Raji (cell line): ENCODE measurements around the gene ABHD16A.

ENCODE experiments used
- POLR2A ChIP-seq: IDR thresholded peaks from 2 replicates; pipeline ENCODE4 v1.6.1; 2011; ENCODE audit warnings: low read depth, low read length, control low read depth; ENCODE audit not compliant: insufficient read depth

ABHD16A gene

DNA sequence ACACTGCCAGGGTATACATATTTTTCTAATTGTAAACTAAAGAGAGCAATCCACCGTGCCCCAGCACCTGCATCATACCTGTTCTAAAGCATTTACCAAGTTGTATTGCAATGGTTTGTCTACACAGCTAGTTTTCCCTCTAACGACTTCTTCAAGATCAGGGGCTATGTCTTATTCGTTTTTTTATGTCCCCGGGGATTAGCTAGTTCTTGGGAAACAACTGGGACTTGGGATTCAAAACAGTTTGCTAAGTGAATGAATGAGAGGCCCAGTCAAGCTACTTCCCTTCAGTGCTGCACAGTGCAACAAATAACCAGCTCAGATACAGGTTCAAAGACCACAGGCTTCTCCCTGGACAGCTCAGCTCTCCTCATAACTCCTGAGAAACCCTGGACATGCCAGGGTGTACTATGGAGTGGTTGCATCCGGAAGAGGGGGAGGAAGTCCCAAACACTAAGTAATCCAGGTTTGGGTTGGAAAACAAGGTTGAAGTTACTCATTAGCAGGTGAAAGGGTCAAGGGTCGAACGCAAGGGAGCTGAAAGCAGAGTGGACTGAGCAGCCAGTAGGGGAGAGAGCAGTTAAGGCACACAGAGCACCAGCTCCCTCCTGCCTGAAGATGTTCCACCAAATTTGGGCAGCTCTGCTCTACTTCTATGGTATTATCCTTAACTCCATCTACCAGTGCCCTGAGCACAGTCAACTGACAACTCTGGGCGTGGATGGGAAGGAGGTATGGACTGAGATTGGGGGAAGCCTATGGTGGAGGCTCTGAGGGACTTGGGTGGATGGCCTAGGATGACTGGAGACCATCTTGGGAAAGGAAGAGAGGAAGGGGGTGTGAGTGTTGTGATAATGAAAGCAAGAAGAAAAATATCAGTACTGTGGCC is 47.5 kb downstream of the ABHD16A start, which contains the start of gene APOM:
TSS of gene APOM (plus strand) at position 546 of the 889 bp plus-strand sequence. CDS start at position 619, 73 bp downstream.
- TF ChIP-seq POLR2A = no peak

DNA sequence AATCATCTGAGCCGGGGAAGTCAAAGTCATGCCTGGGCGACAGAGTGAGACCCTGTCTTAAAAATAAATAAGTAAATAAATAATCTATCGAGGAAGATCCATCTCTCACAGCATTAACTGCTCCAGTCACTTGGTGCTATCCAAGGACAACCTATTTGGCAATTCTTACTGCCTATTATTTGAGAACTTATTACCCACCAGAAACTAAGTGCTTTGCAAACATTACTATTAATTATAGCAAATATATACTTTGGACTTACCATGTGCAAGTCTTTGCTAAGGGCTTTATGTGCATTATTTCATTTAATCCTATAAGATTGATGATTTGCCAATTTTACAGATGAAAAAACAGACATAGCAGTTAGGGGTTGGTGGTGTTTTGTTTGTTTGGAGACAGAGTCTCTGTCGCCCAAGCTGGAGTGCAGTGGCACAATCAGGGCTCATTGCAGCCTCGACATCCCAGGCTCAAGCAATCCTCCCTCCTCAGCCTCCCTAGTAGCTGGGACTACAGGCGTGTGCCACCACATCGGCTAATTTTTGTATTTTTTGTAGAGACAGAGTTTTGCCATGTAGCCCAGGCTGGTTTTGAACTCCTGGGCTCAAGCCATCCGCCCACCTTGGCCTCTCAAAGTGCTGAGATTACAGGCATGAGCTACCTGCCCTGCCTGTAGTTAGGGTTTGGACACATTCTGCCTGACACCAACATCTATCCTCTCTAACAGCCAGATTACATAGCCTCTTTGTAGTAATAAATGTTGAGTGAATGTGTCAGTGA is 48.4 kb downstream of the ABHD16A start:
- TF ChIP-seq POLR2A = no peak

DNA sequence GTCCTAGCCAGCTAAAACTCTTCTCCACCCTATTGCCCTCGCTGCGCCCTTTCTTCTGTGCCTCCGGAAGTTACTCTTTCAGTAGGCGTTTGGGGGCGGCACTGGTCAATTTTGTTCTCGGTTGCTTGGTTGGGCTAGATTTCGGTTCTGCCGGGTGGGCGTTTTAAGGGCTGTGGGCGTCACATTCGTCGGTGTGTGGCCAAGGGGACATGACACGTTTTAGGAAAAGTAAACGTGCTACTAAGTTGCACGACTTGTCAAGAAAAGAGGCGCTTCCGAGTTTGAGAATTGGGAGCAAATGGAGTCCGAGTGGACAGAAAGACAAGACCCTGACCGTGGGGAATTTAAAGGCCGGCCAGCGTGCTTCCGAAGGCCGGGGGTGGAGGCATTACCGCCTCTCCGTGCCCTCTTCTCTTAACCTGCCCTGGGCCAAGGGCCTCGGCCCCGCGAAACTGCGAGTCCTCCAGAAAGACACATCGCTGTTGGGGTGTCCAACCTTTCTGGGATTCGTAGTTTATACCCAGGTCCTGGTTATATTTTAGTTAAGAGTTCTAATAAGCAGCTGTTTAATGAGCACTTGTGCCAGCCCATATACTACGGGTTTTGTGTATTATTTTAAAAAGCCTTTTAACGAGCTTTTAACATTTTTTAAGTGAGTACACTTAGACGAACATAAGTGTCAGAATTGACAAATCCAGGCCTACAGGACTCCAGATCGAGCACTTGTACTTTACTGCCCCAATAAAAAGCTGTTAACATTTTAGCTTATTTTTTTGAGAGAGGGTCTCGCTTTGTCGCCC is 50.0 kb downstream of the ABHD16A start:
- TF ChIP-seq POLR2A = peak; percentile 68

DNA sequence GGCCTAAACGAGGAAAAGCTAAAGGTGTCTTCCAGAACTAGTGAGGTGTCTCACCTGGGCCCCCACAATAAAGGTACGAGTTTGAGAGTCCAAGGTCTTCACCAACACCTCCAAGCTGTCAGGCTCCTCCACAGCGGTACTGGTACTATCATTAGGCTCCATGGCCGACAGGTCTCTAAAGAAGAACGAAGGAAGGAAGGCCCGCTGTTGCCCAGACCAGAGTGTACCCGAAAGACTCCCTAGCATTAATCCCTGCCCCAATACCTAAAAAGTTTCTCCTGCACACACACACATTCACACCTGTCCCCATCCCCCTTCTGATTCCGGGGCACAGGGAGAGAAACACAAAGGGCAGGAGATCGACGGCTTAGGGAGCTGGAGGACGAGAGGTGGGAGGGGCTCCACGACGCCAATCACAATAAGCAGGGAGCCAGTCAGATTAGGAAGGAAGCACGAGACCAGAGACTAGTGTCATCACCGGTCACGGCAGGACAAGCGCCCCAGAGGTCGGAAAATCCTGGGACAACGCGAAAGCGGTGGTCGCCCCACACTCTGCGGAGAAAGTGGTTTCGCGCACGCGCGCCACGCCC is 51.4 kb downstream of the ABHD16A start:
- TF ChIP-seq POLR2A = no peak

DNA sequence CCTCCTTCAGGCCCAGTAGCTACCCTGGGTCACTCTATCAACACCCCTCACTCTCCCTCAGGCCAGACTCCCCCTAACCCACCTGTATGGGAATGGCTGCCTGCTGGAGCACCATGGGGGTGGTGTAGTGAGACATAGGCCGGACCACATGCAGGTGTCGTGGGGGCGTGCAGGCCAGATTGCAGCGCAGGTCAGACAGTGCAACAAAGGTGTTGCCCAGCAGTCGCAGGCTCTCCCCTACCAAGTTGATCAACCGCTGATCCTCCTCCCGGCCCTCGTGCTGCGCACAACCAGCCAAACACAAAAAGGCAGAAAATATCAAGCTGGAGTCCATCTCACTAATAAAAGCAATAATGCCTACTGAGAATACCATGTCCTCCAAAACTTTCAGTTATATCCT is 57.8 kb downstream of the ABHD16A start:
- no peak for TF ChIP-seq POLR2A

DNA sequence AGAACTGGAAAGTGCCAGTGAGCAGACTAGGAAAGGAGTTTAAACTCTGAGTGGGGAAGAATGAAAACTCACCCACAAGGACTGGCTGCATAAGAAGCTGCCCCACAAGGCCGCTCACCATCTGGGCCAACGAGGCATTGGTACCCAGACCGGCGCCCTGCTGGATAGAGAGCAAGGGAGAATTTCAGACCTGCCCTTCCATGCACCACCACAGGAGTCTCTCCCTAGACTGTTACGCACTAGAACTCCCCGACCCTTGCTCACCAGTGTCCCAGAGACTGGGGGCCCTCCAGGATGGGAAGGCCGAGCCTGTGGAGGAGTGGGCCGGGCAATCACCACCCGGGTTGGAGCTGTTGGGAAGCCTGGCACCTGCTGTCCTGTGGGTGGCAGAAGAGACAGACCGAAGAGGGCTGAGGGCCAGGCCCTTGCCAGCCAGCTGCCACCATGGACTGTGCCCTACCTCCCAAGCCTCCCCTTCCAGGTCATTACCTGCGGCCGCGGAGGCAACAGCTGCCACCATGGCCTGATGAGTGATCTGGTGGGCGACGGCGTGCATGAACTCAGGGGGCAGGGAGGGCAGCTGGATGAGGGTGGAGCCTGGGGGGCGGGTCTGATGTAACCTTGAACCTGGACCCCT is 59.2 kb downstream of the ABHD16A start:
- no peak for TF ChIP-seq POLR2A

DNA sequence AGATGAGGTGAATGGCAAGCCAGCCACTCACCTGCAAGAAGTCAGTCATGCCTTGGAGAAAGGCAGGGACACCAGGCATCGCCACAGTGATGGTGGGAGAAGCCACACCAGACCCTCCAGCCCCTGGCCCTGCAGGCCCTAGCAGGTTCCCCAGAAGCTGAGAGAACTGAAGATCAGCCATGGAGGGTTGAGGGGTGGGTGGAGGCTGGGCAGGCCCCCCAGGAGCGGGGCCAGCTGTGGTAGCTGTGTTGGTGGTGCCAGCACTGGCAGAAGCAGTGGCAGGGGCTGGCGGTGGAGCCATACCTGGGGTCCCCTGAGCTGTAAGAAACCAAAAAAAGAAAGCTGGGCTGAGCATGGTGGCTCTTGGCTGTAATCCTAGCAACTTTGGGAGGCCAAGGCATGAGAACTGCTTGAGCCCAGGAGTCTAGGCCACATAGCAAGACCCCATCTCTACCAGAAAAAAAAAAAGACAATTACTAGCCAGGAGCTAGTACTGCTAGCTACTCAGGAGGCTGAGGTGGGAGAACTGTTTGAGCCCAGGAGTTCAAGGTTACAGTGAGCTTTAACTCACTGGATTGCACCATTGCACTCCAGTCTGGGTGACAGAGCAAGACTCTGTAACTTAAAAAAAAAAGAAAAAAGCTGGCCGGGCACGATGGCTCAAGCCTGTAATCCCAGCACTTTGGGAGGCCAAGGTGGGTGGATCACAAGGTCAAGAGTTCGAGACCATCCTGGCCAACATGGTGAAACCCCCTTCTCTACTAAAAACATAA is 60.1 kb downstream of the ABHD16A start:
- TF ChIP-seq POLR2A = no peak

DNA sequence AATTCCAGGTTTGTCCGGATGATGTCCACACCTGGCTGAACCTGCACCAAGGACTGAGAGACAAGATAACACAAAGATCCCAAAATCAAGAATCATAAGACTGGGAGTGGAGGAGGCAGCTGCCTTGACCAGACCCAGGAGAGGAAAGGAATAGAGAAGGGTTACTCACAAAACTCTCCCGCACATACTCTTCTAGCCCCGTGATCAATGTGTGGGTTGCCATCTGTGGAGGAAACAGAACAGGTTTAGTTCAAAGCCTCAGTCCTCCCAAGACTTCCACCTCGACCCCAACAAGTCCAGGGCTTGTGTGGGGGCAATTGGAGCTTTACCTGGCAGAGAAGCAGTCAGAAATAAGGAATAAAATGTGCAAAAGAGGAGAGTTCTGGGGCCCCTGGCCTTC is 61.8 kb downstream of the ABHD16A start:
- no peak for TF ChIP-seq POLR2A

DNA sequence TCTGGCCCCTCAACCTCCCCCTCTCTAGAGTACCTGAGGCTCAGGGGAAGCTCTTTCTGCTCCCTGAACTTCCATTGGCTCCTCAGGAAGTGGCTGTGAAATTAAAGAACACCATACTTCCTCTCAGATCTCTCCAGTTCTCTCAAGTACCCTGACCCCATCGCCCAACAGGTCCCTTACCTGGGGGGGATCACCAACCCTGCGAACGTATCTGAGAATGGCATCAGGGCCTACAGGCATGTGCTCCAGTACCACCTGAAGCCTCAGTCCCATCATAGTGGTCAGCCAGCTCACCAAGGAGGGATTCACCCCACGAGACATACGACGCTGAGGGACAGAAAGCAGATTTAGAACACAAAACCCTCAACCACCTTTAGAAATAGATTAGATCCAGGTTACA is 62.5 kb downstream of the ABHD16A start:
- no peak for TF ChIP-seq POLR2A

DNA sequence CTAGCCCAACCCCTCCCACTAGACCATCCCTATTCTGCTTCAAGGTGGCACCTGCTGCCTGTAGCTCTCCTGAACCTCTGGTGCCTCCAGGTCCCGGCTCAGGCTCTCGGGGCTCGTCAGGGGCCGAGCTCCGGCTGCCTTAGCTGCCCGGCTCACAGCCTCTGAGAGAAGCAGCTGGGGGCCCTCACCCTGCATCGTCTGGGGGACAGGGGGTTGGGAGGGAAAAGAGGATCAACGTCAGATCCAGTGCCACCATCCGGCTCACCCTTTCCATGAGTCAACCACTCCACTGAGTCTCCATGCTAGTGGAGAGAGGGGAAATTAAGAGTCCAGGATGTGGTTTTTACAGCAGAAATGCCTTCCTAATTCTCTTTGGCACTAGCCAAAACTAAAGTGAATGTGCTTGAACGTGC is 63.7 kb downstream of the ABHD16A start:
- TF ChIP-seq POLR2A = no peak

DNA sequence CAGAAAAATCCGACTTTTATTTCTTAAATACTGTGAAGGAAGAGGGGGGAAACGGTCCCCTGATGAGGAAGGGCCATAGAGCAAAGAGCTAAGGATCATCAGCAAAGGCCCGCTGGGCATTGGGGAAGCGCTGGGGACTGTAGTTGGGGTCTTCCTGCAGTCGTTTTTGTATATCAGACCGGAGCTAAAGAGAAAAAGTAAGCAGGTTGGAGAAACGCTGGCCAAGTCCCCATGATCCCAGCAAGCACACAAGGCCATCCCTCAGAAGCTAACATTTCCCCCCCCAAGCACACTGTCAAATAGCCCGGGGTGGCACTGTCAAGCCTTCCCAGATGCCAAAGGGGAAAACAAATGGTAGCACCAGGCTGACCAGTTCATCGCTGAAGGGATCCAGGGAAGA is 64.1 kb downstream of the ABHD16A start:
- TF ChIP-seq POLR2A = no peak
